Measurements from ENCODE around the gene PLCH1. TPM values are rescaled to one million over a fixed set of nuclear protein-coding genes. Genes with fewer than 3 reads are reported as not detected.

PLCH1 gene
- total RNA-seq, 2 donors from 2014 or later = 12.0 to 12.4 TPM

GRCh38 chr3:155771126-155771525, 26.3 kb upstream of the PLCH1 start:
- peaks cover 16% of the 10 kb centered on the region for H3K9me3 Mint-ChIP-seq
- 73 to 86% methylated on average over 5 to 6 of the region's 6 CpGs for WGBS, 2 experiments (ENCODE audit: insufficient coverage in 1 of 2, insufficient read length in 1 of 2)
- H3K27ac Mint-ChIP-seq = no peak overlapping the region
- Histone ChIP-seq H3K36me3 (ENCODE audit: control insufficient read depth, insufficient read depth, low read length) (no peaks in the 10 kb centered on the region), H3K4me3 (ENCODE audit: low read length) (no peak overlapping the region), H3K9ac (ENCODE audit: extremely low read depth, low read length, poor library complexity, severe bottlenecking) (no peak overlapping the region), H3K4me1 (ENCODE audit: control insufficient read depth, insufficient read depth, low read length) (no peaks in the 10 kb centered on the region), H3K27me3 (ENCODE audit: control insufficient read depth, insufficient read depth, low read length, poor library complexity, severe bottlenecking) (peaks cover 17% of the 10 kb centered on the region), H3K9me3 (ENCODE audit: control insufficient read depth, low read length) (peaks cover 14% of the 10 kb centered on the region), H3K27ac (ENCODE audit: low read depth, low read length) (no peak overlapping the region)
- no peak for TF ChIP-seq CTCF (conservative IDR thresholded peaks at IDR 0.05)
- DNase-seq = no peak
- peaks cover 2% of the 10 kb centered on the region for H3K27me3 Mint-ChIP-seq (ENCODE audit: insufficient read depth)
- no peak overlapping the region for H3K4me3 Mint-ChIP-seq
- peaks cover 18% of the 10 kb centered on the region for H3K36me3 Mint-ChIP-seq (ENCODE audit: low read depth)
- H3K4me1 Mint-ChIP-seq = peaks cover 4% of the 10 kb centered on the region

GRCh38 chr3:155766206-155766605, 21.3 kb upstream of the PLCH1 start:
- Histone ChIP-seq H3K4me3 (ENCODE audit: low read length) (no peak overlapping the region), H3K9ac (ENCODE audit: extremely low read depth, low read length, poor library complexity, severe bottlenecking) (no peak overlapping the region), H3K9me3 (ENCODE audit: control insufficient read depth, low read length) (peaks cover 14% of the 10 kb centered on the region), H3K36me3 (ENCODE audit: control insufficient read depth, insufficient read depth, low read length) (no peaks in the 10 kb centered on the region), H3K4me1 (ENCODE audit: control insufficient read depth, insufficient read depth, low read length) (no peaks in the 10 kb centered on the region), H3K27me3 (ENCODE audit: control insufficient read depth, insufficient read depth, low read length, poor library complexity, severe bottlenecking) (no peaks in the 10 kb centered on the region), H3K27ac (ENCODE audit: low read depth, low read length) (no peak overlapping the region)
- H3K4me3 Mint-ChIP-seq = no peak overlapping the region
- no peak overlapping the region for H3K27ac Mint-ChIP-seq
- WGBS, 2 experiments (ENCODE audit: insufficient coverage in 1 of 2, insufficient read length in 1 of 2) = 94% methylated on average over 1 of the region's 1 CpG; no CpG with 5 or more reads in 1 of the 2 experiments
- TF ChIP-seq CTCF (conservative IDR thresholded peaks at IDR 0.05) = no peak
- H3K4me1 Mint-ChIP-seq = no peaks in the 10 kb centered on the region
- no peaks in the 10 kb centered on the region for H3K27me3 Mint-ChIP-seq (ENCODE audit: insufficient read depth)
- peaks cover 13% of the 10 kb centered on the region for H3K9me3 Mint-ChIP-seq
- DNase-seq = no peak
- H3K36me3 Mint-ChIP-seq (ENCODE audit: low read depth) = peaks cover 17% of the 10 kb centered on the region

- Mint-ChIP-seq H3K27me3 (ENCODE audit: insufficient read depth) (no peaks in the 10 kb centered on the region), H3K4me3 (no peak overlapping the region), H3K4me1 (no peaks in the 10 kb centered on the region), H3K36me3 (ENCODE audit: low read depth) (peaks cover 5% of the 10 kb centered on the region), H3K9me3 (no peaks in the 10 kb centered on the region), H3K27ac (no peak overlapping the region)
- Histone ChIP-seq H3K4me3 (ENCODE audit: low read length) (no peak overlapping the region), H3K27ac (ENCODE audit: low read depth, low read length) (no peak overlapping the region), H3K9ac (ENCODE audit: extremely low read depth, low read length, poor library complexity, severe bottlenecking) (no peak overlapping the region), H3K9me3 (ENCODE audit: control insufficient read depth, low read length) (no peaks in the 10 kb centered on the region), H3K4me1 (ENCODE audit: control insufficient read depth, insufficient read depth, low read length) (no peaks in the 10 kb centered on the region), H3K36me3 (ENCODE audit: control insufficient read depth, insufficient read depth, low read length) (no peaks in the 10 kb centered on the region), H3K27me3 (ENCODE audit: control insufficient read depth, insufficient read depth, low read length, poor library complexity, severe bottlenecking) (no peaks in the 10 kb centered on the region)
- 94 to 100% methylated on average over 1 to 3 of the region's 3 CpGs for WGBS, 2 experiments (ENCODE audit: insufficient coverage in 1 of 2, insufficient read length in 1 of 2)
- TF ChIP-seq CTCF (conservative IDR thresholded peaks at IDR 0.05) = no peak
- DNase-seq = no peak
These were observed 19.1 kb upstream of the PLCH1 start for GRCh38 chr3:155763870-155764463.
